HG03064 (cell line): Measurements from ENCODE around the gene GRK5.

Source experiments
- ATAC-seq: cut with Tn5 transposase; IDR thresholded peaks from one replicate; pipeline ENCODE4 v1.9.1; 2021; ENCODE audit warnings: low read depth; ENCODE audit not compliant: unreplicated experiment

GRK5 gene

GRCh38 chr10:119413093-119413453 is 205.7 kb downstream of the GRK5 start:
- no peak for ATAC-seq

GRCh38 chr10:119413471-119414080 is 206.2 kb downstream of the GRK5 start:
- ATAC-seq = no peak

- no peak for ATAC-seq
Observed at GRCh38 chr10:119414081-119414611, 206.8 kb downstream of the GRK5 start.

GRCh38 chr10:119415121-119415520 is 207.8 kb downstream of the GRK5 start:
- no peak for ATAC-seq

GRCh38 chr10:119415536-119416503 is 208.4 kb downstream of the GRK5 start:
- ATAC-seq = no peak

- peak; percentile 62 for ATAC-seq
Observed at GRCh38 chr10:119416855-119417254, 209.5 kb downstream of the GRK5 start.

- no peak for ATAC-seq
Observed at GRCh38 chr10:119417852-119418251, 210.5 kb downstream of the GRK5 start.

GRCh38 chr10:119418362-119418761 is 211.0 kb downstream of the GRK5 start:
- no peak for ATAC-seq

- ATAC-seq = no peak
Observed at GRCh38 chr10:119419931-119420330, 212.6 kb downstream of the GRK5 start.

GRCh38 chr10:119420950-119421875 is 213.8 kb downstream of the GRK5 start:
- ATAC-seq = no peak

- no peak for ATAC-seq
Observed at GRCh38 chr10:119421891-119422681, 214.7 kb downstream of the GRK5 start.

- ATAC-seq = no peak
Observed at GRCh38 chr10:119422682-119423509, 215.5 kb downstream of the GRK5 start.

GRCh38 chr10:119423510-119424257 is 216.3 kb downstream of the GRK5 start:
- no peak for ATAC-seq

- no peak for ATAC-seq
Observed at GRCh38 chr10:119424258-119424975, 217.0 kb downstream of the GRK5 start.

GRCh38 chr10:119425102-119425880 is 217.9 kb downstream of the GRK5 start:
- ATAC-seq = no peak

GRCh38 chr10:119425881-119426170 is 218.5 kb downstream of the GRK5 start:
- no peak for ATAC-seq

- no peak for ATAC-seq
Observed at GRCh38 chr10:119426699-119427098, 219.3 kb downstream of the GRK5 start.
